ENCODE results near the gene MYO18B. TPM values are rescaled to one million over a fixed set of nuclear protein-coding genes. Genes with fewer than 3 reads are reported as not detected.

Gene MYO18B
- total RNA-seq, 1 experiment from 2014 or later = 0.07 TPM

DNA sequence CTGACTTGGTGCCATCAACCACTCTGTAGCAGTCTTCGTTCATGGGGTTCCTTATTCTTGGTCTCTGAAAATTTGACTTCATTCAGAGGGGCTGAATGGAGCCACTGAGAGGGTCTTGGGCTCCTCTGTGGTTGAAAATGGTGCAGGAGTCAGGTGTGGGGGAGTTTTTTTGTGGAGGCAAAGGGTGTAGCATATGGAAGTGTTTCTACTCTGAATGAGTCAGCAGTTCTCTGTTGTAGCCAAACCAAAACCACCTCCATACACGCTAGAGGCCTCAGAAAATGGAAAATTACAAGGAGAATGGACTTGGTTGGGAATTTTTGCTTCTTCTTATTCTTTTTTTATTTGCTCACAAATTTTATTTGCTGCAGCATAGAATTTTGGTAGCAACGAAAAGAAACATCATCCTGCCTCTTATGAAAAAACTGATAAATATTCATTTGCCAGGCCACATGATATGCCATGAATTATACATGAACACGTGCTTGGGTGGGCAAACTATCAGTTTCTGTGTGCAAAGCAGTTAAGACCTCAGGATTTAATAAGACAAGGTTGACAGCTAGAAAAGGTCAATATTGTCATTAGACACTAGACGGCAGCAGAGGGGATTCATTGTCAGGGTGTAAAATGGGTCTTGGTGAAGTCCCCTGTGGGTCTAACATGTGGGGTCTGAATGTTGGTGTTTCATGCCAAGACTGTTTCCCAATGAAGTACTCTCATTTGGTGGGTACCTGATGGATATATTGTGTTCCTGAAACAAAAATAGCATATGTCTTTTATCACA is 111.7 kb downstream of the MYO18B start:
- H3K36me3 ChIP-seq (ENCODE audit: control insufficient read depth, insufficient read depth, low read length) = no peaks in the 10 kb centered on the region
- TF ChIP-seq, protein P1, sequence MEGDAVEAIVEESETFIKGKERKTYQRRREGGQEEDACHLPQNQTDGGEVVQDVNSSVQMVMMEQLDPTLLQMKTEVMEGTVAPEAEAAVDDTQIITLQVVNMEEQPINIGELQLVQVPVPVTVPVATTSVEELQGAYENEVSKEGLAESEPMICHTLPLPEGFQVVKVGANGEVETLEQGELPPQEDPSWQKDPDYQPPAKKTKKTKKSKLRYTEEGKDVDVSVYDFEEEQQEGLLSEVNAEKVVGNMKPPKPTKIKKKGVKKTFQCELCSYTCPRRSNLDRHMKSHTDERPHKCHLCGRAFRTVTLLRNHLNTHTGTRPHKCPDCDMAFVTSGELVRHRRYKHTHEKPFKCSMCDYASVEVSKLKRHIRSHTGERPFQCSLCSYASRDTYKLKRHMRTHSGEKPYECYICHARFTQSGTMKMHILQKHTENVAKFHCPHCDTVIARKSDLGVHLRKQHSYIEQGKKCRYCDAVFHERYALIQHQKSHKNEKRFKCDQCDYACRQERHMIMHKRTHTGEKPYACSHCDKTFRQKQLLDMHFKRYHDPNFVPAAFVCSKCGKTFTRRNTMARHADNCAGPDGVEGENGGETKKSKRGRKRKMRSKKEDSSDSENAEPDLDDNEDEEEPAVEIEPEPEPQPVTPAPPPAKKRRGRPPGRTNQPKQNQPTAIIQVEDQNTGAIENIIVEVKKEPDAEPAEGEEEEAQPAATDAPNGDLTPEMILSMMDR (IDR thresholded peaks at IDR 0.05; ENCODE audit: insufficient read depth in 1 of 2, low read depth in 1 of 2, low read length in 1 of 2, severe bottlenecking in 1 of 2, unreplicated experiment in 1 of 2) = peak; percentile 16 to 19
- no peaks in the 10 kb centered on the region for H3K27me3 ChIP-seq (replicated peaks; ENCODE audit: control insufficient read depth, insufficient read depth, low read length)
- Mint-ChIP-seq H3K27me3 (ENCODE audit: insufficient read depth, unreplicated experiment) (peaks cover 5% of the 10 kb centered on the region), H3K27ac (ENCODE audit: unreplicated experiment) (no peak overlapping the region), H3K4me1 (ENCODE audit: low read depth, unreplicated experiment) (no peaks in the 10 kb centered on the region), H3K9me3 (ENCODE audit: unreplicated experiment) (no peaks in the 10 kb centered on the region), H3K4me3 (ENCODE audit: unreplicated experiment) (no peak overlapping the region), H3K36me3 (ENCODE audit: insufficient read depth, unreplicated experiment) (no peaks in the 10 kb centered on the region)
- no TSS peak for BruUV-seq (replicated peaks)
- intact Hi-C loops (cut with micrococcal nuclease; ENCODE audit: unreplicated experiment) = no loop called here
- H3K4me3 ChIP-seq (ENCODE audit: low read depth, low read length) = no peak overlapping the region
- peak in 1 of 2 experiments; percentile 5 for DNase-seq
- H3K9me3 ChIP-seq = no peaks in the 10 kb centered on the region
- H3K4me1 ChIP-seq = no peaks in the 10 kb centered on the region
- POLR2A ChIA-PET = no interaction called here
- CTCF ChIA-PET = no interaction called here

DNA sequence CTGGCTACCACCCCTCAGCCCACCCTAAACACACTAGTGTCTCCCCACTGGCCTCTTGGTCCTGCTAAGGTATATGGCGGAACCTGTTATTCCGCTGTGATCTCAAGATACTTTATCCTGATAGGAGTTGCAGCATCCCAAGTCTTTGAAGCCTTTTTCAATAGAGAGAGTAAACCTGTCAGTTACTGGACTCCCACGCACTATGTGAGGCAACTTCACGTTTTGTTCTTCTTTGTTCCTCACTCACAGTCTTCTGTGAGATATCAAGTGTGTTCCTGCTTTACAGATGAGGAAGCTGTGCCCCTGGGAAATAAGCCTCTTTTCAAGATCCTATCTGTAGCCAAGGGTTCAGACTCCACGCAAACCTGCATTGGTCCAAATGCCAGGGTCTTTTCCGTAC is 127.8 kb downstream of the MYO18B start:
- Mint-ChIP-seq H3K4me3 (ENCODE audit: unreplicated experiment) (no peak overlapping the region), H3K36me3 (ENCODE audit: insufficient read depth, unreplicated experiment) (no peaks in the 10 kb centered on the region), H3K27me3 (ENCODE audit: insufficient read depth, unreplicated experiment) (peaks cover 4% of the 10 kb centered on the region), H3K4me1 (ENCODE audit: low read depth, unreplicated experiment) (no peaks in the 10 kb centered on the region), H3K27ac (ENCODE audit: unreplicated experiment) (no peak overlapping the region), H3K9me3 (ENCODE audit: unreplicated experiment) (no peaks in the 10 kb centered on the region)
- no TSS peak for BruUV-seq (replicated peaks)
- TF ChIP-seq, protein P1 (IDR thresholded peaks at IDR 0.05; ENCODE audit: insufficient read depth in 1 of 2, low read depth in 1 of 2, low read length in 1 of 2, severe bottlenecking in 1 of 2, unreplicated experiment in 1 of 2) = no peak
- CTCF ChIA-PET = no interaction called here
- no peak for DNase-seq
- no peaks in the 10 kb centered on the region for H3K27me3 ChIP-seq (replicated peaks; ENCODE audit: control insufficient read depth, insufficient read depth, low read length)
- H3K4me3 ChIP-seq (ENCODE audit: low read depth, low read length) = no peak overlapping the region
- H3K36me3 ChIP-seq (ENCODE audit: control insufficient read depth, insufficient read depth, low read length) = no peaks in the 10 kb centered on the region
- POLR2A ChIA-PET = no interaction called here
- intact Hi-C loops (cut with micrococcal nuclease; ENCODE audit: unreplicated experiment) = no loop called here
- H3K4me1 ChIP-seq = no peaks in the 10 kb centered on the region
- H3K9me3 ChIP-seq = no peaks in the 10 kb centered on the region

DNA sequence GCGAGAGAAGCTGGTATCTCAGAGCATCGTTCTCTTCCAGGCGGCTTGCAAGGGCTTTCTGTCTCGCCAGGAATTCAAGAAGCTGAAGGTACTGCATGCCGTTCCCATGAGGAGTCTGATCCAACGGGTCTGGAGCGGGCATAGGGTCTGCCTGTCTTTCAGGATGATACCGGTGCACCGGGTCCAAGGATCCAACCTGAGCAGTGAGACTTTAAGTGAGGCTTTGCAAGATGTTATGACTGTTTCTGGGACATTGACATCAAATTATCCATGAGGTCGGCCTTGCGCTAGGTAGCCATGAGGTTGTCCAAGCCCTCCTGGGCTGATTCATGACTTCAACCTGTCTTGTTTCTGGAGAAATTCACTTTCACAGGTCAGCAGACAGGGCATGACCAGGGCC is 132.3 kb downstream of the MYO18B start:
- H3K36me3 Mint-ChIP-seq (ENCODE audit: insufficient read depth, unreplicated experiment) = no peaks in the 10 kb centered on the region
- H3K9me3 Mint-ChIP-seq (ENCODE audit: unreplicated experiment) = no peaks in the 10 kb centered on the region
- BruUV-seq (replicated peaks) = no TSS peak
- no peak overlapping the region for H3K4me3 Mint-ChIP-seq (ENCODE audit: unreplicated experiment)
- ChIA-PET CTCF (no interaction called here), POLR2A (no interaction called here)
- intact Hi-C loops (cut with micrococcal nuclease; ENCODE audit: unreplicated experiment) = no loop called here
- no peak overlapping the region for H3K4me3 ChIP-seq (ENCODE audit: low read depth, low read length)
- H3K27me3 Mint-ChIP-seq (ENCODE audit: insufficient read depth, unreplicated experiment) = peaks cover 5% of the 10 kb centered on the region
- no peaks in the 10 kb centered on the region for H3K4me1 ChIP-seq
- no peaks in the 10 kb centered on the region for H3K9me3 ChIP-seq
- no peaks in the 10 kb centered on the region for H3K36me3 ChIP-seq (ENCODE audit: control insufficient read depth, insufficient read depth, low read length)
- no peaks in the 10 kb centered on the region for H3K4me1 Mint-ChIP-seq (ENCODE audit: low read depth, unreplicated experiment)
- no peaks in the 10 kb centered on the region for H3K27me3 ChIP-seq (replicated peaks; ENCODE audit: control insufficient read depth, insufficient read depth, low read length)
- no peak overlapping the region for H3K27ac Mint-ChIP-seq (ENCODE audit: unreplicated experiment)
- TF ChIP-seq, protein P1 (IDR thresholded peaks at IDR 0.05; ENCODE audit: insufficient read depth in 1 of 2, low read depth in 1 of 2, low read length in 1 of 2, severe bottlenecking in 1 of 2, unreplicated experiment in 1 of 2) = no peak
- no peak for DNase-seq
